ENCODE data around the gene DGCR2.
"Not testable (repeated sequence)": the region's sequence is repeated elsewhere in the genome, so short reads cannot be mapped to it uniquely, and the experiment has no call there.

The DGCR2 gene

DNA sequence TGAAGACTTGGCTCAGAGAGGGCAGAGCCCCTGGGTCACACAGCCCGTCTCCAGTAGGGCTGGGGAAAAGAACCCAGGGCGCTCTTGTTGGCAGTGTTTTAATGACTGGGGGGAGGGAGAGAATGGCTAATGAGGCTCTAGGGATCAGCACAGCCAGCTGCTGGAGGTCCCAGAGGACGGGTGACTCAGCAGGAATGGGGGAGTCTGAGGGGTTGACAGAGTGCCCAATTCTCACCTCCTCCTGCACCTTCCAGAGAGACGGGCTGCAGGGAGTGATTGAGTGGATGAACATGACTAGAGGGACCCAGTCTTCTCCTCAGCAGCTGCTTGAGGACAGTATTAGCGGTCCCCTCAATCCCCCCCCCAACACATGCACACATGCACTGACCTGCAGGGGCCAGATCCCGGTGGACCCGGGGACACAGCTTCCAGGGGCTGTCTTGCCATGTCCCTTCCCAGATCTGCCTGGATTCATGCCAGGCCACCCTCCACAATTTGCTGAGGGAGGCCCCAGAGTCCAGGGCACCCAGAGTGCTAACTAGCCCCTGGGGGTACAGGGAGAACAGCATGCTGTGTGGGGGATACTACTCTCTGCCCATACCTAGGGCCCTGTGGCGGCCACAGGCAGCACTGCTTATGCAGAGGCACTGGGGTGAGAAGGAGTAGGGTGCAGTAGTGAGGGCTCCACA, 94.7 kb downstream of the DGCR2 start:
- DNase-seq (ENCODE audit: low spot score in 2 of 2); H3K4me1 ChIP-seq; H3K9me3 ChIP-seq; H3K4me3 ChIP-seq; H3K36me3 ChIP-seq (replicated peaks); in situ Hi-C loops (cut with MboI; ENCODE audit: low sequenced_read_pairs): not testable (repeated sequence)
- peaks cover 14% of the 10 kb centered on the region for H3K27me3 ChIP-seq (ENCODE audit: low read depth)

DNA sequence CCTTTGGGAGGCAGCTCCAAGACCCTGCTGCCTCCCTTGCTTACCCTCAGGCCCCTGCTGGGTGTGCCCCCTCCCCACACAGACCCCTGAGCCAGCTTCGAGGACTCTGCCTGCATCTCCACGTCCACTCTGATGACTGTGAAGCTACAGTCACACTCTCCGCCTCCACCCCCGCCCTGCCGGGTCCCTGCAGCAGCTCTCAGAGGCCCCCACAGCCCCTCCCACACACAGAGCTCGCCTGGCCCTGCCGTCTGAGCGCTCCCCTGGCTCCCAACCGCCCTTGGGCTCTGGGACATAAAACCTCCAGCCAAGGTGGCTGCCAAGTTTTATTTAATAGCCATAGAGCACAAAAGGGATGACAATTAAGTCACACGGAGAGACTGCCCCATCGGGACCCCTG, 96.1 kb downstream of the DGCR2 start:
- H3K9me3 ChIP-seq; DNase-seq (ENCODE audit: low spot score in 2 of 2); in situ Hi-C loops (cut with MboI; ENCODE audit: low sequenced_read_pairs); H3K36me3 ChIP-seq (replicated peaks); H3K4me3 ChIP-seq; H3K4me1 ChIP-seq: not testable (repeated sequence)
- peaks cover 18% of the 10 kb centered on the region for H3K27me3 ChIP-seq (ENCODE audit: low read depth)

DNA sequence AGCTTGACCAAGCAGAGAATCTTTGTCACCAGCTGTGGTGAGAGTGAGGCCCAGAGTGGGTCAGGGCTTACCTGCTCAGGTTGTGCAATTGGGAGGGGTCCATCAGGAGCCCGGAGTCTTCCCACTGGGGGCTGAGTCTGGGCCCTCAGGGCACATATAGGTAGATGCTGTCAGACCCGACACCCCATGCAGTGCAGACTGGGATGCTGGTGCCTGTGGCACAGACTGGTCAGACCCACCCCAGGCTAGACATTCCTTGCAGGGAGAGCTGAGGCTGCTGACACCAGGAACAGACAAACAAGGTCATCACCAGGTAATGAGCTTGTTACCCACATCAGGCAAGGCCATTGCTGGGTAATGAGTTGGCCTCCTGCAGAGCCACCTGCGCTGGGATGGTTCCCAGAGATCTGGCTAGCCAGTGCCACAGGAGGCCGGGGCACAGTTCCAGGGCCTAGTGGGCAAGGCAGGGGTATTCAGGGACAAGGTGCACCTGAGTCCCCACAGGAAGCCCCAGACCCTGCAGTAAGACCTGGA, 97.2 kb downstream of the DGCR2 start:
- H3K4me3 ChIP-seq; in situ Hi-C loops (cut with MboI; ENCODE audit: low sequenced_read_pairs); H3K36me3 ChIP-seq (replicated peaks); DNase-seq (ENCODE audit: low spot score in 2 of 2); H3K4me1 ChIP-seq; H3K9me3 ChIP-seq: not testable (repeated sequence)
- H3K27me3 ChIP-seq (ENCODE audit: low read depth) = peaks cover 21% of the 10 kb centered on the region

DNA sequence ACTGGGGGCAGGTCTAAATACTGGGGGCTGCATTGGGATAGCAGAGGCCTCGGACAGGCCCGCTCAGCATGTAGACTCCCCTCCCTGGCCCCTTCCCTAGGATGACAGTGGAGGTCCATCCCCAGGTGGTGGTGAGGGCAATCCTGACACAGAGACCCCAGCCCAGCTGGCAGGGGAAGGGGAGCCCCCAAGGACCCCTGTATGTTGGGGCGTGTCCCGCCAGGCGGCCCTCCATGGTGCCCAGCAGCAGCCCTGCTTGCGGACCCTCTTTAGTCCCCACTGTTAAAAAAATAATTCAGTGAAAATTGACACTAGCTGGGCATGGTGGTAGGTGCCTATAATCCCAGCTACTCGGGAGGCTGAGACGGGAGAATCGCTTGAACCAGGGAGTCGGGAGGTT, 98.3 kb downstream of the DGCR2 start:
- H3K9me3 ChIP-seq; DNase-seq (ENCODE audit: low spot score in 2 of 2); H3K36me3 ChIP-seq (replicated peaks); H3K4me1 ChIP-seq; H3K4me3 ChIP-seq; in situ Hi-C loops (cut with MboI; ENCODE audit: low sequenced_read_pairs): not testable (repeated sequence)
- peaks cover 23% of the 10 kb centered on the region for H3K27me3 ChIP-seq (ENCODE audit: low read depth)

DNA sequence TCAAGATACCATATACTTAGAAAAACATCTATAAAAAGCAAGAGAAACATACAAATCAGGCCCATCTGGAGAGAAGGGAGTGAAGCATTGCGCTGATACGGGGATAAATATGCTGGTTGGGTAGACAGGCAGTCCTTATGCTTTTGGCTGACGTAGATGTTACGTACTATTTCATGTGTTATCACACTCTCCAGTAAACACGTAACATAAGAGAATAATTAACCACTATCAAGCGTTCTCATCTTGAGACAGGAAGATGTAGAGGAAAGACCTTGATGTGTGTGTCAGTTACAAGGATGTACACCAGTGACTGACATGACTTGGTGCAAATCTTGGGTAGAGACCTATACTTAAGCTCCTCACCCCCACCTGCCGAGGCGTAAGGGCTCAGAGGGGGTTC, 99.5 kb downstream of the DGCR2 start:
- in situ Hi-C loops (cut with MboI; ENCODE audit: low sequenced_read_pairs) = no loop called here

DNA sequence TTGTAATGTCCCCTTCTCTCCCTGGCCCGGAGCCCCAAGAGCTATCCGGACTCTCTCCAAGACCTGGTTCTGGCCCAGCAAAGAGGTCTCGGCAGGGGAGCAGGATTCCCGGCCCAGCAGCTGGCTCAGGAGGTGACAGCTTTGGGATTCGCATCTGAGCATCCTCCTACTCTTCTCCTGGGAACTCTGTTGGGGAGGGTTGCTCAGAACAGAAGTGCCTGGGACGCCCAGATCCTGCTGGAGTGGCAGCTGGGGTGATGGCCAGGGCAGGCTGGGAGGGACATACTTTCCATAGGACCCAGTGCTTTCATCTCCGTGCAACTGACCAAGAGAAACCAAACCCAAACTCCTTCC, 102.6 kb downstream of the DGCR2 start:
- H3K4me1 ChIP-seq = no peaks in the 10 kb centered on the region; the same call in 1 of the 2 replicates
- in situ Hi-C loops (cut with MboI; ENCODE audit: low sequenced_read_pairs) = no loop called here
- no peak overlapping the region for H3K4me3 ChIP-seq
- DNase-seq (ENCODE audit: low spot score in 2 of 2) = no peak
- H3K9me3 ChIP-seq = no peaks in the 10 kb centered on the region
- peaks cover 20% of the 10 kb centered on the region for H3K27me3 ChIP-seq (ENCODE audit: low read depth)
- no peaks in the 10 kb centered on the region for H3K36me3 ChIP-seq (replicated peaks)

More for the DNA sequence above, 99.5 kb downstream of the DGCR2 start:
- Histone ChIP-seq H3K36me3 (replicated peaks) (no peaks in the 10 kb centered on the region), H3K9me3 (no peaks in the 10 kb centered on the region), H3K4me1 (no peaks in the 10 kb centered on the region; the same call in 1 of the 2 replicates), H3K27me3 (ENCODE audit: low read depth) (peaks cover 20% of the 10 kb centered on the region), H3K4me3 (no peak overlapping the region)
- DNase-seq (ENCODE audit: low spot score in 2 of 2) = no peak

DNA sequence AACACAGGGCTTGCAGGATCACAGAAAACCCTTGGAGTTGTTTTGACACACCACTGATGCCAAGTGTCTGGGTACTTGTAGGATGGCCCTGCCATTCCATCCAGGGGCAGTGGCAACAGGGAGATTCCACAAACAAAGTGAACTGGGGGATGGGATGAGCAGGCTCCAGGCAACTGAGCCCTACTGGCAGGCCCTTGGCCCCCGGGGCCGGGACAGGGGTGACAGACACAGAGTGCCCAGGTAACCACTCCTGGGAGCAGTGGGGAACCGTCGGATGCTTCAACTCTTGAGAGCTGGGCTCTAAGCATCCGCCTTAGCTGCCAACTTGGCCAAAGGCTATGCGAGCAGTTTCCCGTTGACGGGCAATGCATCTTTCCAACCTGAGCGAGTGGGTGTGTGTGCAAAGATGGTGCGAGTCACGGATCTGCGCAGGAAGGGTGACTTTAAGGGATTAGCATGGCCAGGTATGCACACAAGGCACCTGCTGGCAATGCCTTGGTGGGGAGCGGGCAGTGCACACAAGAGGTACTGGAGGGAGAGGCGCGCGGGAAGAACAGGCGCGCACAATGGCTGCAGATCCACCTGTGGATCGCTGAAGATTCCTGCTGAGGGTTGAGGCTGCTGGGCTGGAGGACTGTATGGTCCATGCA, 103.1 kb downstream of the DGCR2 start:
- no peaks in the 10 kb centered on the region; the same call in 1 of the 2 replicates for H3K4me1 ChIP-seq
- H3K36me3 ChIP-seq (replicated peaks) = no peaks in the 10 kb centered on the region
- H3K27me3 ChIP-seq (ENCODE audit: low read depth) = peaks cover 20% of the 10 kb centered on the region
- no peaks in the 10 kb centered on the region for H3K9me3 ChIP-seq
- in situ Hi-C loops (cut with MboI; ENCODE audit: low sequenced_read_pairs) = no loop called here
- DNase-seq (ENCODE audit: low spot score in 2 of 2) = no peak
- no peak overlapping the region for H3K4me3 ChIP-seq

DNA sequence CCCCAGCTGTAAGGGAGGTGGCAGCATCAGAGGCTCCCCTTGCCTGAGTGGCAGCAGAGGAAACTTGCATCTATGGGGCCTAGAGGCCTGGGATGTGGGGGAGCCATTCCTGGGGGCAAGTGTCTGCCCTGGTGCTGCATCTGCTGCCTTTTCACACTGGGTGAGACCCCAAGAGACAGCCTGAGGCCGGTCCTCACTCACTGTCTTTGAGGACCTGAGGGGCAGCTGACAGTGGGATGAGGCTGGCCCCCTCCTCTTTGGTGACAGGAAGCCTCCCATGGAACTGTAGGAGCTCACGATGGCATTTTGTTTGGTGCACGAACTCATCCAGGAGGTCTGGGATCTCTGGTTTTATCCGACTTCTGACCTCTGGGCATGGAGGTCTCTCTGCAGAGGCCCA, 104.0 kb downstream of the DGCR2 start:
- Histone ChIP-seq H3K4me1 (no peaks in the 10 kb centered on the region; the same call in 1 of the 2 replicates), H3K4me3 (no peak overlapping the region), H3K36me3 (replicated peaks) (no peaks in the 10 kb centered on the region), H3K27me3 (ENCODE audit: low read depth) (peaks cover 20% of the 10 kb centered on the region), H3K9me3 (no peaks in the 10 kb centered on the region)
- DNase-seq (ENCODE audit: low spot score in 2 of 2) = no peak
- in situ Hi-C loops (cut with MboI; ENCODE audit: low sequenced_read_pairs) = no loop called here

DNA sequence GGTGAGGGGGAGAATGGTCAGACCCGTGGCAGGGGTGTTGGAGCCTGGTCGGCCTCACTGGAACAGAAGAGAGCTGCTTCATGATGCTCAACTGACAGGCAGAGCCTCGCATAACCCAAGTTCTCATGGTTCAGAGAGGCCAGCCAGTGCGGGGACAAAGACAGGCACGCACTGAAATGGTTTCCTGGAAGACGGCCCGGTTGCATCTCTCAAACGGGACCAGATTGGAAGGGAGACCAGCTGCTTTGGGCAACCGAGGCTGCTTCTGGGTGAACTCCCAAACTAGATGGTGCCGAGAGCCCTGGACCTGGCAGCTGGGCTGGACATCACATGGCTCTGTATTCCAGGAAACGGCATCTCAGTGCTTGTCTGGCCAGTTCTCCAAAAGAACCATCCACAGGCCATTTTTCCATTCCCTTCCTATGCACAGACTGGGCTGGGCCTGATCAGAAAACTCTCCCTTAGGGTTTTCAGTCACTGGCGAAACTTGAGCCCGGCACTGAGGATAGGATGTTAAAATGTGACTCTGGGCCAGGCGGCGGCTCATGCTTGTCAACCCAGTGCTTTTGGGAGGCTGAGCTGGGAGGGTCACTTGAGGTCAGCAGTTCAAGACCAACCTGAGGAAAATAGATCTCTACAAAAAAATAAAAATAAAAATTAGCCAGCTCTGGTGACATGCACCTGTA, 106.0 kb downstream of the DGCR2 start:
- Histone ChIP-seq H3K36me3 (replicated peaks) (no peaks in the 10 kb centered on the region), H3K27me3 (ENCODE audit: low read depth) (peaks cover 15% of the 10 kb centered on the region)

DNA sequence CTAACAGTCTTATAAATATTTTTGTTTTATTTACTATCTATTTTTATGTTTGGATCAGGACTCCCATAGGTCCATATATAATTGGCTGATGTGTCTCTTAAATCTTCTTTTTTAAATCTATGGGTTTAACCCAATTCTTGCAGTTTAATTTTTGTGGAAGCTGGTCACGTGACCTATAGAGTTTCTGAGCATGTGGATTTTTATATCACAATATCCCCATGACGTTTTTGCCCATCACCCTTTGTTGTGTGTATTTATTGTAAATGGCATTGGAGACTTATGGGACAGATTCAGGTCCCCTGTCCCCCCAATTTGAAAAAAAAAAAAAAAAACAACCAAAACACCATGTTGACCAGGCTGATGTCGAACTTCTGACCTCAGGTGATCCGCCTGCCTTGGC, 107.3 kb downstream of the DGCR2 start:
- no peak for DNase-seq (ENCODE audit: low spot score in 2 of 2)
- no peaks in the 10 kb centered on the region for H3K36me3 ChIP-seq (replicated peaks)
- no peak overlapping the region for H3K4me3 ChIP-seq
- in situ Hi-C loops (cut with MboI; ENCODE audit: low sequenced_read_pairs) = no loop called here
- no peaks in the 10 kb centered on the region for H3K9me3 ChIP-seq
- no peaks in the 10 kb centered on the region; the same call in 1 of the 2 replicates for H3K4me1 ChIP-seq
- H3K27me3 ChIP-seq (ENCODE audit: low read depth) = peaks cover 4% of the 10 kb centered on the region

More for the DNA sequence above, 106.0 kb downstream of the DGCR2 start:
- DNase-seq (ENCODE audit: low spot score in 2 of 2) = no peak
- Histone ChIP-seq H3K9me3 (no peaks in the 10 kb centered on the region), H3K4me3 (no peak overlapping the region), H3K4me1 (no peaks in the 10 kb centered on the region; the same call in 1 of the 2 replicates)
- in situ Hi-C loops (cut with MboI; ENCODE audit: low sequenced_read_pairs) = no loop called here

DNA sequence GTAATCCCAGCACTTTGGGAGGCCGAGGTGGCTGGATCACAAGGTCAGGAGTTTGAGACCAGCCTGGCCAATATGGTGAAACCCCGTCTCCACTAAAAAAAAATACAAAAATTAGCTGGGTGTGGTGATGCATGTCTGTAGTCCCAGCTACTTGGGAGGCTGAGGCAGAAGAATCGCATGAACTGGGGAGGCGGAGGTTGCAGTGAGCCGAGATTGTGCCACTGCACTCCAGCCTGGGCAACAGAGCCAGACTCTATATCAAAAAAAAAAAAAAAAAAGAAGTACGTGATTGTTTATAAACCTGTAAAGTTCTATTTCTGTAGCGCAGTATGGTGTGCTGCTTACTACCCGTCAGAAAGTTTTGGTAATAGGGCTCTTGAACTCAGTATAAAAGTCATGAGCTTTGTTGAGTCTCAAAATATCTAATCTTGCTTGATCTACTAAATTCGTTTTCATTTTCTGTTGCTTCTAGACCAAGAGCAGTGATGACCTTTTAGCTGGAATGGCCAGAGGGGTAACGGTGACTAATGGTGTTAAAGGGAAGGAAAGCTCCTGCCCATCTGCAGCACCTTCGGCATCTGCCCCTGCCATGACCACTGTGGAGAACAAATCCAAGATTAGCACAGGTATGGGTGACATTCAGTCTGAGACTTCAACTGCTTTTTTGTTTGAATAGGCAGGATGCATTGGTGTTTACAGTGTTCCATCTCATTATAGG, 108.2 kb downstream of the DGCR2 start:
- DNase-seq (ENCODE audit: low spot score in 2 of 2); H3K9me3 ChIP-seq; in situ Hi-C loops (cut with MboI; ENCODE audit: low sequenced_read_pairs); H3K4me3 ChIP-seq; H3K27me3 ChIP-seq (ENCODE audit: low read depth); H3K36me3 ChIP-seq (replicated peaks); H3K4me1 ChIP-seq: not testable (repeated sequence)

DNA sequence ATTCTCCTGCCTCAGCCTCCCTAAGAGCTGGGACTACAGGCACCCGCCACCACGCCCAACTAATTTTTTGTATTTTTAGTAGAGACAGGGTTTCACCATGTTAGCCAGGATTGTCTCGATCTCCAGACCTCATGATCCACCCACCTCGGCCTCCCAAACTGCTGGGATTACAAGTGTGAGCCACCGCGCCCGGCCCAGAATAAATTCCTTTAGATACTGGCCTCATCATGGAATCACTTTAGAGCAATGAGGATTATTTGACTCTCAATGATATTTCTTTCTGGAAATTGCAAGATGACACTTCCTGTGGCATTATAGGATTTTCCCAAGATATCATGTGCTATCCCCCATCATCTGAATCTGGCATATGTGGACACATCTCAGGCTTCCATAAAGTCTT, 108.8 kb downstream of the DGCR2 start:
- H3K4me3 ChIP-seq; DNase-seq (ENCODE audit: low spot score in 2 of 2); H3K4me1 ChIP-seq; H3K36me3 ChIP-seq (replicated peaks); in situ Hi-C loops (cut with MboI; ENCODE audit: low sequenced_read_pairs); H3K27me3 ChIP-seq (ENCODE audit: low read depth); H3K9me3 ChIP-seq: not testable (repeated sequence)

DNA sequence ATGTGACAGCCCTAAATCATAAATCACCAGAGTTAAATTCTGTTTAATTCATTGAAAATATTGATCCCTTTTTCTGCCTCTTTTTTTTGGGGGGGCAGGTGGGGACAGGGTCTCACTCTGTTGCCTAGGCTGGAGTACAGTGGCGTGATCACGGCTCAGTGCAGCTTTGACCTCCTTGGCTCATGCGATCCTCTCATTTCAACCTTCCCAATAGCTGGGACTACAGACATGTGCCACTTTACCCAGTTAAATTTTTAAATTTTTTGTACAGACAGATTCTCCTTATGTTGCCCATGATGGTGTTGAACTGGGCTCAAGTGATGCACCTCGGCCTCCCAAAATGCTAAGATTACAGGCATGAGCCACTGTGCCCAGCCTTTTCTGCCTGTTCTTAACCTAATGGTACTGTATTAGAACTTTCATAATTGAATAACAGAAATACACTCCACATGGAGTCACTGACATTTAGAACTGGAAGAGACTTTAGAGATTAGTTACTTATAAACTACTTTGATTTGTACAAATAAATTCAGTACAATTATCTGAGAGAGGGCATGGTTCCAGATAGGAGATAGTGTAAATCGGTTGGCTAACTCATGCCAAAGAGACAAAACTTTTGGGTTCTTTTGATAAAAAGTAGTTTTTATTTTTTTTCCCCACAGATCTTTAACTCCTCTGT, 109.8 kb downstream of the DGCR2 start:
- in situ Hi-C loops (cut with MboI; ENCODE audit: low sequenced_read_pairs) = no loop called here
- H3K36me3 ChIP-seq (replicated peaks) = no peaks in the 10 kb centered on the region
- no peak for DNase-seq (ENCODE audit: low spot score in 2 of 2)
- H3K27me3 ChIP-seq (ENCODE audit: low read depth) = peaks cover 6% of the 10 kb centered on the region; the same call in 1 of the 2 replicates
- no peaks in the 10 kb centered on the region for H3K9me3 ChIP-seq
- H3K4me1 ChIP-seq = no peaks in the 10 kb centered on the region; the same call in 1 of the 2 replicates
- no peak overlapping the region for H3K4me3 ChIP-seq
